H9 (cell line): Measurements from ENCODE around the gene NUAK2. TPM values are rescaled to one million over a fixed set of nuclear protein-coding genes. Genes with fewer than 3 reads are reported as not detected.

Source experiments
- DNase-seq: peaks from one replicate; pipeline ENCODE4 v3.0.0-alpha.2; 2017
- H2AFZ ChIP-seq: one replicate; pipeline ENCODE4 v1.6.1; 2013; ENCODE audit warnings: mild to moderate bottlenecking, low read length, control low read depth, moderate library complexity
- H2AK5ac ChIP-seq: 2 replicates; pipeline ENCODE4 v1.6.1; 2013; ENCODE audit warnings: low read length, control low read depth, mixed read lengths; ENCODE audit not compliant: insufficient read length
- H2BK120ac ChIP-seq: one replicate; pipeline ENCODE4 v1.6.1; 2013; ENCODE audit warnings: low read depth, mild to moderate bottlenecking, low read length, control low read depth, inconsistent platforms; ENCODE audit not compliant: poor library complexity, severe bottlenecking
- H2BK12ac ChIP-seq: 2 replicates; pipeline ENCODE4 v1.6.1; 2013; ENCODE audit warnings: low read length, control low read depth, mixed read lengths, low read depth; ENCODE audit not compliant: insufficient read length
- H2BK15ac ChIP-seq: 2 replicates; pipeline ENCODE4 v1.6.1; 2013; ENCODE audit warnings: low read depth, low read length, control low read depth
- H2BK20ac ChIP-seq: one replicate; pipeline ENCODE4 v1.6.1; 2013; ENCODE audit warnings: low read depth, mild to moderate bottlenecking, low read length, control low read depth, inconsistent platforms; ENCODE audit not compliant: poor library complexity, severe bottlenecking
- H2BK5ac ChIP-seq: 2 replicates; pipeline ENCODE4 v1.6.1; 2013; ENCODE audit warnings: low read length, control low read depth, mixed read lengths; ENCODE audit not compliant: insufficient read length
- H3K14ac ChIP-seq: 2 replicates; pipeline ENCODE4 v1.6.1; 2013; ENCODE audit warnings: low read length, control low read depth; ENCODE audit not compliant: insufficient read depth
- H3K18ac ChIP-seq: 2 replicates; pipeline ENCODE4 v1.6.1; 2013; ENCODE audit warnings: low read depth, mild to moderate bottlenecking, mixed read lengths, low read length, control low read depth; ENCODE audit not compliant: insufficient read length
- H3K23ac ChIP-seq: 2 replicates; pipeline ENCODE4 v1.6.1; 2013; ENCODE audit warnings: low read length, control low read depth, mixed read lengths, low read depth; ENCODE audit not compliant: insufficient read length
- H3K23me2 ChIP-seq: 2 replicates; pipeline ENCODE4 v1.6.1; 2013; ENCODE audit warnings: low read depth, mild to moderate bottlenecking, mixed read lengths, low read length, control low read depth; ENCODE audit not compliant: insufficient read length, poor library complexity, severe bottlenecking
- H3K27ac ChIP-seq: 2 replicates; pipeline ENCODE4 v1.5.1; 2013; ENCODE audit warnings: low read length, control low read depth, mixed read lengths, low read depth; ENCODE audit not compliant: insufficient read length
- H3K27me3 ChIP-seq: 2 replicates; pipeline ENCODE4 v1.6.1; 2013; ENCODE audit warnings: low read length, control low read depth, inconsistent platforms; ENCODE audit not compliant: insufficient read depth
- H3K4ac ChIP-seq: 2 replicates; pipeline ENCODE4 v1.6.1; 2013; ENCODE audit warnings: low read depth, mild to moderate bottlenecking, control low read depth, inconsistent platforms, low read length, moderate library complexity
- H3K4me1 ChIP-seq: 2 replicates; pipeline ENCODE4 v1.6.1; 2013; ENCODE audit warnings: low read length, control low read depth, inconsistent platforms; ENCODE audit not compliant: insufficient read depth
- H3K4me2 ChIP-seq: 2 replicates; pipeline ENCODE4 v1.6.1; 2013; ENCODE audit warnings: low read length, control low read depth, mixed read lengths; ENCODE audit not compliant: insufficient read length, insufficient read depth
- H3K56ac ChIP-seq: 2 replicates; pipeline ENCODE4 v1.6.1; 2013; ENCODE audit warnings: low read depth, mild to moderate bottlenecking, mixed read lengths, low read length, control low read depth; ENCODE audit not compliant: insufficient read length
- H3K79me1 ChIP-seq: 2 replicates; pipeline ENCODE4 v1.6.1; 2013; ENCODE audit warnings: low read depth, mild to moderate bottlenecking, moderate library complexity, low read length, control low read depth, inconsistent platforms; ENCODE audit not compliant: insufficient read depth, poor library complexity, severe bottlenecking
- H3K79me2 ChIP-seq: 2 replicates; pipeline ENCODE4 v1.6.1; 2013; ENCODE audit warnings: low read length, control low read depth, inconsistent platforms; ENCODE audit not compliant: insufficient read depth
- H3K9ac ChIP-seq: 2 replicates; pipeline ENCODE4 v1.6.1; 2013; ENCODE audit warnings: low read length, control low read depth, mixed read lengths; ENCODE audit not compliant: insufficient read length; ENCODE audit errors: extremely low read depth
- H3K9me3 ChIP-seq: one replicate; pipeline ENCODE4 v1.6.1; 2013; ENCODE audit warnings: low read depth, low read length, inconsistent platforms; ENCODE audit not compliant: control insufficient read depth
- H3T11ph ChIP-seq: one replicate; pipeline ENCODE4 v1.6.1; 2013; ENCODE audit warnings: mild to moderate bottlenecking, low read length, control low read depth, inconsistent platforms
- H4K20me1 ChIP-seq: one replicate; pipeline ENCODE4 v1.6.1; 2013; ENCODE audit not compliant: control insufficient read depth, insufficient read length, insufficient read depth
- H4K5ac ChIP-seq: 2 replicates; pipeline ENCODE4 v1.6.1; 2013; ENCODE audit warnings: low read depth, mild to moderate bottlenecking, mixed read lengths, low read length, control low read depth; ENCODE audit not compliant: insufficient read length
- H4K8ac ChIP-seq: replicated peaks from 2 replicates; pipeline ENCODE4 v1.6.1; 2013; ENCODE audit warnings: low read length, control low read depth, mixed read lengths, low read depth; ENCODE audit not compliant: insufficient read length
- H4K91ac ChIP-seq: 2 replicates; pipeline ENCODE4 v1.6.1; 2013; ENCODE audit warnings: low read depth, mild to moderate bottlenecking, moderate library complexity, mixed read lengths, low read length, control low read depth; ENCODE audit not compliant: insufficient read length
- H3K27ac Mint-ChIP-seq, 3 experiments: 2 replicates in 2 of 3; 3 replicates in 1 of 3; pipeline ENCODE4 v1.8.0; 2020 to 2021; ENCODE audit warnings: mixed read lengths in 3 of 3, mild to moderate bottlenecking in 1 of 3, moderate library complexity in 1 of 3
- H3K27me3 Mint-ChIP-seq: 2 replicates; pipeline ENCODE4 v1.8.0; 2021; ENCODE audit warnings: low read depth, mild to moderate bottlenecking, moderate library complexity, mixed read lengths
- H3K36me3 Mint-ChIP-seq, 3 experiments: 2 replicates in 2 of 3; 3 replicates in 1 of 3; pipeline ENCODE4 v1.8.0; 2020 to 2021; ENCODE audit warnings: low read depth in 3 of 3, mixed read lengths in 3 of 3; ENCODE audit not compliant: insufficient read depth in 1 of 3
- H3K4me1 Mint-ChIP-seq, 2 experiments: 2 replicates each; pipeline ENCODE4 v1.8.0; 2020; ENCODE audit warnings: mixed read lengths in 2 of 2
- H3K4me3 Mint-ChIP-seq, 2 experiments: 2 replicates in 1 of 2; 3 replicates in 1 of 2; pipeline ENCODE4 v1.8.0; 2020 to 2021; ENCODE audit warnings: mild to moderate bottlenecking in 2 of 2, mixed read lengths in 2 of 2, moderate library complexity in 1 of 2
- H3K9me3 Mint-ChIP-seq, 2 experiments: 2 replicates in 1 of 2; 3 replicates in 1 of 2; pipeline ENCODE4 v1.8.0; 2020; ENCODE audit warnings: mild to moderate bottlenecking in 2 of 2, mixed read lengths in 2 of 2, moderate library complexity in 1 of 2
- CTCF ChIP-seq: fragments of 200-600 bp; sonication (generic); conservative IDR thresholded peaks from 3 replicates; pipeline ENCODE4 v1.8.0; 2021; ENCODE audit warnings: antibody characterized with exemption, mild to moderate bottlenecking
- WGBS: extraction: QIAGEN DNeasy Blood & Tissue Kit; methylation state at CpG from one replicate; pipeline ENCODE4 v1.1.7; 2013; ENCODE audit warnings: missing lambda C conversion rate, low lambda C conversion rate, mixed read lengths; ENCODE audit not compliant: insufficient read length; ENCODE audit errors: extremely low coverage; 5-methylcytosine and 5-hydroxymethylcytosine counted together
- total RNA-seq: library from RNA; stranded (reverse); gene quantifications from 2 replicates; pipeline ENCODE4 v1.2.1, GENCODE V29; 2021

The NUAK2 gene
- total RNA-seq, 1 experiment from 2014 or later = 15.4 TPM

- no peak within 1 kb of the TSS for H2BK20ac ChIP-seq
- peak within 1 kb of the TSS; percentile 22 for H3K4me2 ChIP-seq
- H3K27ac ChIP-seq = no peak within 1 kb of the TSS
- no peaks in the 10 kb centered on the region for H3K79me2 ChIP-seq
- no peak within 1 kb of the TSS; the same call in 1 of the 2 replicates for H2BK15ac ChIP-seq
- no peak within 1 kb of the TSS for H3K23ac ChIP-seq
- no peaks in the 10 kb centered on the region for H3K79me1 ChIP-seq
- peak within 1 kb of the TSS in 1 of 2 experiments; percentile 34; a peak in 1 of 5 replicates for H3K4me3 Mint-ChIP-seq
- H3K4me1 ChIP-seq = peaks cover 15% of the 10 kb centered on the region; the same call in 1 of the 2 replicates
- H2BK12ac ChIP-seq = no peak within 1 kb of the TSS
- peak within 1 kb of the TSS; percentile 39 for H3K14ac ChIP-seq
- H3T11ph ChIP-seq = no peak within 1 kb of the TSS
- no peaks in the 10 kb centered on the region for H3K9me3 Mint-ChIP-seq
- DNase-seq = peak; percentile 56
- peak within 1 kb of the TSS; percentile 31 for H3K9ac ChIP-seq
- H3K4ac ChIP-seq = no peak within 1 kb of the TSS
- no peaks in the 10 kb centered on the region for H4K20me1 ChIP-seq
- H3K27ac Mint-ChIP-seq = peak within 1 kb of the TSS in 1 of 3 experiments; percentile 27; a peak in 2 of 7 replicates
- H3K36me3 Mint-ChIP-seq = no peaks in the 10 kb centered on the region; a peak in 1 of 7 replicates
- peaks cover 3% of the 10 kb centered on the region for H3K27me3 Mint-ChIP-seq
- H3K18ac ChIP-seq = no peak within 1 kb of the TSS
- H4K5ac ChIP-seq = no peak within 1 kb of the TSS
- no peaks in the 10 kb centered on the region for H3K9me3 ChIP-seq
- H4K91ac ChIP-seq = no peak within 1 kb of the TSS
- no peak within 1 kb of the TSS for H2AK5ac ChIP-seq
- H3K23me2 ChIP-seq = no peaks in the 10 kb centered on the region
- peaks cover 73 to 74% of the 10 kb centered on the region in 2 experiments for H3K4me1 Mint-ChIP-seq
- no peak within 1 kb of the TSS for H4K8ac ChIP-seq
- no peak for TF ChIP-seq CTCF
- H2BK120ac ChIP-seq = no peak within 1 kb of the TSS
- no peak within 1 kb of the TSS for H3K56ac ChIP-seq
- no peaks in the 10 kb centered on the region for H3K27me3 ChIP-seq
- no peak within 1 kb of the TSS for H2BK5ac ChIP-seq
- H2AFZ ChIP-seq = no peak within 1 kb of the TSS
- WGBS = no CpG with 5 or more reads among the region's 20 CpGs
These were observed 35.0 kb upstream of the NUAK2 start, which contains the start of gene KLHDC8A for GRCh38 chr1:205356440-205357139. TSS of gene KLHDC8A (minus strand) at chr1:205356922. CDS start at chr1:205343604, 13,318 bp downstream.
